Measurements from ENCODE around the gene BRI3.

- TF ChIP-seq CTCF (IDR thresholded peaks at IDR 0.05 in 8 of 11, conservative IDR thresholded peaks at IDR 0.05 in 3 of 11) = no peak
- TF ChIP-seq POLR2AphosphoS5 (IDR thresholded peaks at IDR 0.05) = no peak
These were observed 2.5 kb upstream of the BRI3 start for GRCh38 chr7:98278936-98279335.

Data from spleen (tissue), 7 donors.